NCI-H2227 (cell line): ENCODE measurements around the gene YBX3.
A peak's percentile ranks its signal among the peaks of the same experiment; 100 is the strongest.
"Not testable (repeated sequence)": the region's sequence is repeated elsewhere in the genome, so short reads cannot be mapped to it uniquely, and the experiment has no call there.

Experiments
- DNase-seq: peaks from one replicate; lab custom pipeline; 2025; ENCODE audit not compliant: unreplicated experiment; lab: John Stamatoyannopoulos, UW

YBX3 gene

GRCh38 chr12:10722905-10723746 is at the start of gene YBX3:
Gene YBX3, minus strand, starts transcription at chr12:10723323. Its CDS starts 212 bp downstream, at chr12:10723111.
- no peak for DNase-seq

DNA sequence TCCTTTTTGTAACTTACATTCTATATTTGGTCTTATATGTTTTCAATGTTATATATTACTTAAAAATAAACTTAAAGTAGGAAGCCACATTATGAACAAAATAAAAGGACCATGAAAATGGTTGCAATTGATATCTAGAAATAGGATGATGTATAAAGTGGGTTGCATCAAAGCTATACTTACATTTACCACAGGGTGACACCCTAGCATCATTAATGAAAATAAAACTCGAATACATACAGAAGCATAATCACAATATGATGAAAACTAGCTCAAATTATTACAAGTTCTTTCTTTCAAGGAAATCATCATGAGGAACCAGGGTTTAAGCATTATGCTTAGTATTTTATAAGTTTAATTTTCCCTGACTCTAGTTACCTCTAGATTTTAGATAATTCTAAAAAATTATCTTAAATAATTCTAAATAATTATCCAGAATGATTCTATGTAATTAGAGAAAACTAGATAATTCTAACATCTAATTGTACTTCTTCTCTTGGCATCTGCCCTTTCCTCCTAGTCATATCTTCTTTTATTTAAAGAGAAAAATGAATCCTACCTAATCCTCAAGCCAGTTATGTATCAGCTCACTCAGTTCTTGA is 48.1 kb upstream of the YBX3 start:
- no peak for DNase-seq

DNA sequence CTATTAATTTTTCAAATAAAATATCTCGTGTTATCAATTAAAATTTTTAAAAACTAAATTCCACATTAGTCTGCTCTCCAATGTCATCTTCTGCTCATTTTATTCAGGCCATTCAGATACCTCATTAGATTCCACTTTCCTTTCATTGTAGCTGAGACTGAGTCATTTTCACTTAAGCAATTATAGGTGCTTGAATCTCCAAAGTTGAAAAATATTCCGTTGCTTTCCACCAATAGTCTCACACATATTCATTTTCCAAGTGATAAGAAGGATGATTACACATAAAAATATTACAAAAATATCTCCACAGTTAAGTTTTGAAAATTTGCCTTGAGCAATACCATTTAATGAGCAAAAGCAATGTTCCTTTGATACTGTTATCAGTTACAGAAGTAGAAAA is 36.5 kb upstream of the YBX3 start:
- no peak for DNase-seq

- no peak for DNase-seq
Observed at GRCh38 chr12:10756194-10756593, 33.1 kb upstream of the YBX3 start.

- DNase-seq, result no peak
Observed at GRCh38 chr12:10753059-10753458, 29.9 kb upstream of the YBX3 start.

- DNase-seq, result no peak
Observed at GRCh38 chr12:10750385-10750727, 27.2 kb upstream of the YBX3 start.

GRCh38 chr12:10749700-10750384 is 26.7 kb upstream of the YBX3 start:
- peak; percentile 74 for DNase-seq

DNA sequence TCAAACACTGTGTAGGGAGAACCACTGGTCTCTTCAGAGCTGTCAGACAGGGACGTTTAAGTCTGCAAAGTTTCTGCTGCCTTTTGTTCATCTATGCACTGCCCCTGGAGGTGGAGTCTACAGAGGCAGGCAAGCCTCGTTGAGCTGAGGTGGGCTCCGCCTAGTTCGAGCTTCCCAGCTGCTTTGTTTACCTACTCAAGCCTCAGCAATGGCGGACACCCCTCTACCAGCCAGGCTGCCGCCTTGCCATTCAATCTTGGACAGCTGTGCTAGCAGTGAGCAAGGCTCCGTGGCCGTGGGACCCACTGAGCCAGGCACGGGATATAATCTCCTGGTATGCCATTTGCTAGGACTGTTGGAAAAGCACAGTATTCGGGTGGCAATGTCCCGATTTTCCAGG is 24.6 kb upstream of the YBX3 start:
- no peak for DNase-seq

GRCh38 chr12:10743420-10743819 is 20.3 kb upstream of the YBX3 start:
- not testable (repeated sequence) for DNase-seq

- DNase-seq, result no peak
Observed at GRCh38 chr12:10741845-10742244, 18.7 kb upstream of the YBX3 start.

DNA sequence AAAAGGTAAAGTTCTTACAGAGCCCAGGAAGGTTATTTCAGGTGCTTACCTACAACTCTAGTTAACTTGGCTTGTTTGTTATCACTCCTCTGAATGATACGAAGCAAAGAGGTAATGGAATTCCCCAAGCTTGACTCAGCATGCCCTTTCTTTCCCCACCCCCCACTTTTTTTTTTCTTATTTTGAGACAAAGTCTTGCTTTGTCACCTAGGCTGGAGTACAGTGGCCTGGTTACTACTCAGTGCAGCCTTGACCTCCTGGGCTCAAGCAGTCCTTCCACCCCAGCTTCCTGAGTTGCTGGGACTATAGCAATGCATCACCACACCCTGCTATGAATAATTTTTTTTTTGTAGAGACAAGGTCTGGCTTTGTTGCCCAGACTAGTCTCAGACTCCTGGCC is 17.1 kb upstream of the YBX3 start:
- DNase-seq, result no peak

GRCh38 chr12:10739157-10740118 is 16.3 kb upstream of the YBX3 start:
- no peak for DNase-seq

GRCh38 chr12:10737249-10737648 is 14.1 kb upstream of the YBX3 start:
- DNase-seq, result no peak

- no peak for DNase-seq
Observed at GRCh38 chr12:10736463-10736862, 13.3 kb upstream of the YBX3 start.

DNA sequence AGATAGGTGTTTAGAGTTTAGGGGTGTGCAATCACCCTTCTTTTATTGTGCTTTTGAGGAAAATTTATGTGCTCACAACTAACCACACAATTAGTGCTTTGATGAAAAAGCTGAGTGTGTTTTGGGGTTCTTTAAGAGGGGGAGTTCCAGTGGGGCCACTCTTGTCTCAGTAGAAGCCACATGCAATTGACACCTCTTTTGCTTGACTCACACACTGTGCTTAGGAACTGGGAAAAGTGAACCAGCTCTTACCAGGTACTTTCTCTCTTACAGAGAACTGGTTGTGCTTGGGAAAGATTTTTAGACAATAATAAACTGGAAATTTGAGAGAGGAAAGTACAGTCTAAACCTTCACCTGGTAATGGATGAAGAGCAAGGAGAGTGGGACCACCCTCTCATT is 12.3 kb upstream of the YBX3 start:
- DNase-seq, result no peak

GRCh38 chr12:10732549-10732948 is 9.4 kb upstream of the YBX3 start:
- DNase-seq, result no peak

- DNase-seq, result no peak
Observed at GRCh38 chr12:10732066-10732465, 8.9 kb upstream of the YBX3 start.

DNA sequence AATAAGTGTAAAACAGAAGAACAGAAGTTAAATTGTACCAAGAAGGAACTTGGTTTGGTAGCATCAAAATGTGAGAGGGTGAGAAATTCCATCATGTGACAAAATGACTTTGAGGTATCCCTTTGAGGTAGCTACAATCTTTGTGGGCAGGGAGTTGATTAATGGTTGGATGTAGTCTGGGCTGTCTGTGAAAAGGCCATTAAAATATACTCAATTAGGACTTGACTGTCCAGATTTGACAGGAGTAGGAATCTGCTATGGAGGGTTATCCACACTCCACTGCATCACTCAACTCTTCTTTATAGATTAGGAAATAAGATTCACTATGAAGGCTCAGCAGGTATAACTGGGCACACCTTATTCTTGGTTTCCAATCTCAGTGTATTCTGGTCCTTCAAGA is 7.4 kb upstream of the YBX3 start:
- no peak for DNase-seq

DNA sequence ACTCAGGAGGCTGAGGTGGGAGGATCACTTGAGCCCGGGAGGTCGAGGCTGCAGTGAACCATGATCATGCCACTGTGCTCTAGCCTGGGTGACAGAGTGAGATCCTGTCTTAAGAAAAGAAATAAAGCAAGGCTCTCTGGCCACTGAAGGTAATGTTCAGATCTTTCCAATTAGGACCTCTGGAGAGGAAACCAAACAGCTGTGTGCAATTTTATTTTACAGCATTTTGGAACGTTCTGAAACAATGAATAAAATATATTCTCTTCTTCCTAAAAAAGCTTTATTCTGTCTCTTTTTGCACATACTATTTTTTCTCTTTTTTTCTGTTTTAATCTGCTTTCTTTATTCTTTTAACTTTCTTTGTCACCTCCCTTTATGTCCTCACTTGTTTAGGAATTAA is 5.0 kb upstream of the YBX3 start:
- no peak for DNase-seq

DNA sequence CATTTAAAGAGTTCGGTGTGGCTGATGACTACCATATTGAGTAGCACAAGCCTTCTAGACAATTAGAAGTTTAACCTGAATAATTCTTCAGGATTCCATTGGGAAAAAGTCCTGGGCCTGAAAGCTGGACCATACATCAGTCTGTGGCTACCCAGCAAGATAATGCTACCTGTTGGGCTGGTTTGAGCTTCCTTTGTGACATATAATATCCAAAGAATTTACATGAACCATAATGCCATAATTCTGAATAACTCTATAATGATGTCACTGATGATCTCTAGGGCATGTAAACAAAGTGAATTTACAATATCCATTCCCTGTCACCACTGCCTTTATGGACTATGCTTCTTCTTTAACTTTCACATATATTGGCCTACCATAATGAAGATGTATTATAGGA is 3.8 kb upstream of the YBX3 start:
- DNase-seq, result no peak

GRCh38 chr12:10725003-10725402 is 1.9 kb upstream of the YBX3 start:
- DNase-seq, result no peak
